ENCODE results near the gene FZR1. TPM values are rescaled to one million over a fixed set of nuclear protein-coding genes. Genes with fewer than 3 reads are reported as not detected.

The FZR1 gene
- total RNA-seq, 4 donors from 2014 or later, result 45.1 to 51.1 (median 47.9) TPM

DNA sequence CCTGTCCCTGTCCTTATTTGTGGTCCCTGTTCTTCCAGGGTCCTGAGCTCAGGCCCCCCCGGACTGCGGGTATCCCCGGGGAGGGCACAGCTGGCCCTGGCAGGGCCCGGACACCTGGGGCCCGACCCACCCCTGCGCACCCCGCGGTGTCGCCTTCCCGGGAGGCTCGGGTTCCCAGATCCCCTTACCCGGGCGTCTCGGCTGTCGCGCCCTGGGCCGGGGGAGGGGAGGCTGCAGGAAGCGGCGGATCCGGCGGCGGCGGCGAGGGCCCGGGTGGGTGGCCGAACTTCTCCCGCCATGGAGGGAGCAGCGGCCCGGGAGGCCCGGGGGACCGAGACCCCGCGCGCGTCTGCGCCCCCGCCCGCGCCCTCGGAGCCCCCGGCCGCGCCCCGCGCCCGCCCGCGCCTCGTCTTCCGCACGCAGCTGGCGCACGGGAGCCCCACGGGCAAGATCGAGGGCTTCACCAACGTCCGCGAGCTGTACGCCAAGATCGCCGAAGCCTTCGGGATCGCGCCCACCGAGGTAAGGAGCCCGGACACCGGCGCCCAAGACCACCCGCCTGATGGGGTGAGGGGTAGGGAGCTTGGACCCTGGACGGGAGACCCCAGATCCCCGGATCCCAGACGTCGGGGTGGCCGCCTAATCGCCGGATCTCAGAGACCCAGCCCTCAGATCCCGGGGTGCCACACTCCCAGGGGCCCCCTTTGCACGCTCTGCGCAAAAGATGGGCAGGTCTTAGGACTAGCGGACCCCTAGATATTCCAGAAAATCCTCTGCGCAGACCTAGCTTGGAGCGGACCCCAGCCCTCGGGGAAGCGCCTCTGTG, 79.4 kb downstream of the FZR1 start, which contains the start of gene GIPC3:
GIPC3 (plus strand) TSS at position 178 of the 826 bp plus-strand sequence; CDS start at position 298, 120 bp downstream.
- DNase-seq (ENCODE audit: low spot score in 2 of 2), result no peak
- peak within 1 kb of the TSS; percentile 46 for H3K4me3 ChIP-seq
- 0% methylated on average over 3 of the region's 84 CpGs for WGBS
- H3K27me3 ChIP-seq, result peaks cover 25% of the 10 kb centered on the region
- TF ChIP-seq POLR2A (IDR thresholded peaks at IDR 0.05), result no peak
- TF ChIP-seq POLR2AphosphoS5 (IDR thresholded peaks at IDR 0.05), result no peak
- TF ChIP-seq EP300 (IDR thresholded peaks at IDR 0.05), result no peak
- TF ChIP-seq, protein P1, sequence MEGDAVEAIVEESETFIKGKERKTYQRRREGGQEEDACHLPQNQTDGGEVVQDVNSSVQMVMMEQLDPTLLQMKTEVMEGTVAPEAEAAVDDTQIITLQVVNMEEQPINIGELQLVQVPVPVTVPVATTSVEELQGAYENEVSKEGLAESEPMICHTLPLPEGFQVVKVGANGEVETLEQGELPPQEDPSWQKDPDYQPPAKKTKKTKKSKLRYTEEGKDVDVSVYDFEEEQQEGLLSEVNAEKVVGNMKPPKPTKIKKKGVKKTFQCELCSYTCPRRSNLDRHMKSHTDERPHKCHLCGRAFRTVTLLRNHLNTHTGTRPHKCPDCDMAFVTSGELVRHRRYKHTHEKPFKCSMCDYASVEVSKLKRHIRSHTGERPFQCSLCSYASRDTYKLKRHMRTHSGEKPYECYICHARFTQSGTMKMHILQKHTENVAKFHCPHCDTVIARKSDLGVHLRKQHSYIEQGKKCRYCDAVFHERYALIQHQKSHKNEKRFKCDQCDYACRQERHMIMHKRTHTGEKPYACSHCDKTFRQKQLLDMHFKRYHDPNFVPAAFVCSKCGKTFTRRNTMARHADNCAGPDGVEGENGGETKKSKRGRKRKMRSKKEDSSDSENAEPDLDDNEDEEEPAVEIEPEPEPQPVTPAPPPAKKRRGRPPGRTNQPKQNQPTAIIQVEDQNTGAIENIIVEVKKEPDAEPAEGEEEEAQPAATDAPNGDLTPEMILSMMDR (IDR thresholded peaks at IDR 0.05), result no peak
- peaks cover 21% of the 10 kb centered on the region for H3K4me1 ChIP-seq
- H3K27ac ChIP-seq, result no peak within 1 kb of the TSS
- H3K36me3 ChIP-seq, result no peaks in the 10 kb centered on the region
- no peaks in the 10 kb centered on the region for H3K9me3 ChIP-seq

DNA sequence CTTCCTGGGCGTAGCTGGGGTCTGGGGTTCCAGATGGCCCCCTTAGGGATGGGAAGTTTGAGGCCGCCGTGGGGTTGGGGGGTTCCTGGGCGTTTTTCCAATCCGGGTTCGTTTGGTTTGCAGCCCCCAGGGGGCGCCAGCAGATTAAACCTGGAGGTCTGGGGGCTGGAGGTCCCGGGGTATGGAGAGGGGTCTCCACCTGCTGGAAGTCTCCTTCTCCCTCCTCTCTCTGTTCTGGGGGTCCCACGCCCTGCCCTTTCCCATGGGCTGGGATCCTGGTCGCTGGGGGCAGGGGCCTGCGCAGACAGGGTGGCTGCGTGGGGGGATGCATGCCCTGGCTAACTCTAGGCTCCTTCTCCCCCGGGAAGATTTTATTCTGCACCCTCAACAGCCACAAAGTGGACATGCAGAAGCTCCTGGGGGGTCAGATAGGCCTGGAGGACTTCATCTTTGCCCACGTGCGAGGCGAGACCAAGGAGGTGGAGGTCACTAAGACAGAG, 80.1 kb downstream of the FZR1 start:
- Histone ChIP-seq H3K9me3 (no peaks in the 10 kb centered on the region), H3K36me3 (no peaks in the 10 kb centered on the region), H3K4me1 (peaks cover 21% of the 10 kb centered on the region), H3K4me3 (peak overlapping the region; percentile 46), H3K27ac (no peak overlapping the region), H3K27me3 (peaks cover 25% of the 10 kb centered on the region)
- 35% methylated on average over 10 of the region's 16 CpGs for WGBS
- TF ChIP-seq, protein P1 (IDR thresholded peaks at IDR 0.05), result peak in 1 of 2 donors; percentile 22
- no peak for TF ChIP-seq POLR2AphosphoS5 (IDR thresholded peaks at IDR 0.05)
- DNase-seq (ENCODE audit: low spot score in 2 of 2), result no peak

DNA sequence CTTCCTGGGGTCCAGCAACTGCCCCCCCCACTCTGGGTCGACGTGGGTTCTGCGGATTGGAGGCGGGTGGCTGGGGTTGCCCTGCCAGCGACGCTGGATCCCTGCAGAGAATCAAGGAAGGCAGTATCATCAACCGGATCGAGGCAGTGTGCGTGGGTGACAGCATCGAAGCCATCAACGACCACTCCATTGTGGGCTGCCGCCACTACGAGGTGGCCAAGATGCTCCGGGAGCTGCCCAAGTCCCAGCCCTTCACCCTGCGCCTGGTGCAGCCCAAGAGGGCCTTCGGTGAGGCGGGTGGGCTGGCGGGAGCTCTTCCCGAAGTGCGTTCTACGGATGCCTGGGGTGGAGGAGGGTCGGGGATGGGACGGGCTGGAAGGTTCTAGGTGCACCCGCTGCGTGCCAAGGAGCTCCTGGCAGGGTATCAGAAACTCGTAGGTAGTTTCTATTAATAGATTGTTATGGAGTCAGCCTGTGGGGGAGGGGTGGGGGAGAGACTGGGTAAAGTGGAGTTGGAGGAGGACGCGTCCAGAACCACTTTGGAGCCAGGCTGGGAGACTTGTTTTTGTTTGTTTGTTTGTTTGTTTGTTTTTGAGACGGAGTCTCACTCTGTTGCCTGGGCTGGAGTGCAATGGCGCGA, 80.7 kb downstream of the FZR1 start:
- H3K27me3 ChIP-seq, result peaks cover 25% of the 10 kb centered on the region
- no peaks in the 10 kb centered on the region for H3K36me3 ChIP-seq
- H3K4me3 ChIP-seq, result no peak overlapping the region
- no peaks in the 10 kb centered on the region for H3K9me3 ChIP-seq
- H3K4me1 ChIP-seq, result peaks cover 21% of the 10 kb centered on the region
- H3K27ac ChIP-seq, result no peak overlapping the region
- 55% methylated on average over 15 of the region's 31 CpGs for WGBS
- DNase-seq (ENCODE audit: low spot score in 2 of 2), result no peak
- TF ChIP-seq, protein P1 (IDR thresholded peaks at IDR 0.05), result no peak
- no peak for TF ChIP-seq EP300 (IDR thresholded peaks at IDR 0.05)
- TF ChIP-seq POLR2AphosphoS5 (IDR thresholded peaks at IDR 0.05), result no peak
- TF ChIP-seq POLR2A (IDR thresholded peaks at IDR 0.05), result no peak

Other genes with a start within 250 kb of the FZR1 start
- gene NFIC, start 139.7 kb upstream of the FZR1 start, total RNA-seq, result 100 to 1,000 TPM; 135 to 234 (median 194) TPM
- 1 to 10 TPM in 1 of 4 donors, not detected in 3; 2.1 TPM for gene SMIM24, start 25.8 kb upstream of the FZR1 start, total RNA-seq
- gene SMIM44, start 22.9 kb upstream of the FZR1 start, total RNA-seq, result not detected
- 10 to 100 TPM; 10.9 to 21.7 (median 17.9) TPM for gene DOHH, start 5.6 kb upstream of the FZR1 start, total RNA-seq
- 1 to 10 TPM in 2 of 4 donors, not detected in 2; 2.4 to 5.2 TPM for gene TEKTIP1, start 32.9 kb downstream of the FZR1 start, total RNA-seq
- 100 to 1,000 TPM in 2 of 4 donors, 10 to 100 TPM in 2; 60.4 to 206 (median 119) TPM for gene MFSD12, start 51.3 kb downstream of the FZR1 start, total RNA-seq
- 100 to 1,000 TPM in 3 of 4 donors, 10 to 100 TPM in 1; 87.9 to 135 (median 118) TPM for gene HMG20B, start 66.6 kb downstream of the FZR1 start, total RNA-seq
- gene GIPC3, start 79.2 kb downstream of the FZR1 start, total RNA-seq, result under 1 TPM; 0.19 to 0.89 (median 0.37) TPM
- under 1 TPM; 0.32 to 0.85 (median 0.41) TPM for gene TBXA2R, start 100.6 kb downstream of the FZR1 start, total RNA-seq
- gene CACTIN, start 120.5 kb downstream of the FZR1 start, total RNA-seq, result 10 to 100 TPM; 22.6 to 29.9 (median 27.9) TPM
- 10 to 100 TPM; 16.5 to 25.7 (median 20.8) TPM for gene PIP5K1C, start 194.2 kb downstream of the FZR1 start, total RNA-seq
- 10 to 100 TPM; 11.4 to 28.1 (median 20.1) TPM for gene TJP3, start 202.1 kb downstream of the FZR1 start, total RNA-seq

Measured in suprapubic skin (tissue), 4 donors.